Stimulated activated memory B cell treated with anti-CD40 and anti-IgM and Interleukin-4, amounts not matched to agents 10 μg/mL and 1 μg/mL and 100 μg/mL, for 72 hours (primary cell): ENCODE measurements around the gene FAM81B.

Experiments used
- ATAC-seq: fragments of 150-1000 bp; cut with Tn5 transposase; 2 replicates; pipeline ENCODE4 v1.10.0; 2021
- H3K27ac Mint-ChIP-seq: one replicate; pipeline ENCODE4 v1.8.0; 2022; ENCODE audit warnings: mild to moderate bottlenecking, mixed read lengths
- H3K27me3 Mint-ChIP-seq: one replicate; pipeline ENCODE4 v1.8.0; 2022; ENCODE audit warnings: mixed read lengths
- H3K36me3 Mint-ChIP-seq: one replicate; pipeline ENCODE4 v1.8.0; 2022; ENCODE audit warnings: mixed read lengths
- H3K4me1 Mint-ChIP-seq: one replicate; pipeline ENCODE4 v1.8.0; 2022; ENCODE audit warnings: mixed read lengths
- H3K4me3 Mint-ChIP-seq: one replicate; pipeline ENCODE4 v1.8.0; 2022; ENCODE audit warnings: mild to moderate bottlenecking, moderate library complexity, mixed read lengths
- H3K9me3 Mint-ChIP-seq: one replicate; pipeline ENCODE4 v1.8.0; 2022; ENCODE audit warnings: mixed read lengths

The FAM81B gene

DNA sequence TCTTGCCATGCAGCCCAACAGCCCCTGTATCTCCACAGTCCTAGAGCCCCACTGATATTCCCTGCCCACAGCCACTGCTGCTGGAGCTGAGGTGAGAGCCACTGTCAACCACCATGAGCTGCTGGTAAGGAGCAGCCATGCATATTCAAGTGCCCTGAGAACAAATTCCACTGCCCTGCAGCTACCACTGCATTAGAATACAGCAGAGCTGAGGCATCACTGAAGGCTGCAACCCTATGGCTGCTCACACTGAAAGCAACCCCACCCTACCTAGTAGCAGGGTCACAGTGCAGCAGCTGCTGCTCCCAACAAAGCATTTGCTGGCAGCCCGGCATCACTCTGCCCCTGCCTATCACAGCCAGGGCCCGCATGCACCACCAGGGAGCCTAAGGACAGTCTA lies 95.0 kb downstream of the FAM81B start:
- no peaks in the 10 kb centered on the region for H3K4me1 Mint-ChIP-seq
- H3K4me3 Mint-ChIP-seq: no peak overlapping the region
- H3K9me3 Mint-ChIP-seq: peaks cover 21% of the 10 kb centered on the region
- no peaks in the 10 kb centered on the region for H3K27me3 Mint-ChIP-seq
- peaks cover 89% of the 10 kb centered on the region for H3K36me3 Mint-ChIP-seq
- ATAC-seq: no peak
- H3K27ac Mint-ChIP-seq: no peak overlapping the region

GRCh38 chr5:95487880-95488279 lies 96.7 kb downstream of the FAM81B start:
- Mint-ChIP-seq H3K4me1 (no peaks in the 10 kb centered on the region), H3K27ac (no peak overlapping the region), H3K4me3 (no peak overlapping the region), H3K27me3 (no peaks in the 10 kb centered on the region), H3K9me3 (peaks cover 19% of the 10 kb centered on the region), H3K36me3 (peaks cover 90% of the 10 kb centered on the region)
- ATAC-seq: no peak
